Sciatic nerve (tissue), 2 donors: ENCODE results near the gene ARHGAP18. TPM values are rescaled to one million over a fixed set of nuclear protein-coding genes. Genes with fewer than 3 reads are reported as not detected.

ENCODE experiments used
- ATAC-seq: fragments of 200-7000 bp; cut with Tn5 transposase; one replicate; pipeline ENCODE4 v1.9.1; 2020; ENCODE audit warnings: mild to moderate bottlenecking, moderate library complexity
- DNase-seq: peaks from one replicate; pipeline ENCODE4 v3.0.0-alpha.2; 2020; ENCODE audit warnings: low spot score
- intact Hi-C: fragments of 100-400 bp; cut with DNase I; formaldehyde crosslinking; loops from one replicate; pipeline ENCODE4 v1.14.2; 2022
- total RNA-seq: library from RNA; stranded (reverse); fragmentation: NEBNext Ultra II Directional; extraction: Animal tissue kit (Norgen Biotek cat#: 25700); gene quantifications from one replicate; pipeline ENCODE4 v1.2.1, GENCODE V29; 2021
- donor health status: DM: no; HTN: no; CAD: no.
- donor health status: DM: no; HTN: no; CAD: no.

ARHGAP18 gene
- total RNA-seq, 1 donor from 2014 or later = 18.2 TPM

DNA sequence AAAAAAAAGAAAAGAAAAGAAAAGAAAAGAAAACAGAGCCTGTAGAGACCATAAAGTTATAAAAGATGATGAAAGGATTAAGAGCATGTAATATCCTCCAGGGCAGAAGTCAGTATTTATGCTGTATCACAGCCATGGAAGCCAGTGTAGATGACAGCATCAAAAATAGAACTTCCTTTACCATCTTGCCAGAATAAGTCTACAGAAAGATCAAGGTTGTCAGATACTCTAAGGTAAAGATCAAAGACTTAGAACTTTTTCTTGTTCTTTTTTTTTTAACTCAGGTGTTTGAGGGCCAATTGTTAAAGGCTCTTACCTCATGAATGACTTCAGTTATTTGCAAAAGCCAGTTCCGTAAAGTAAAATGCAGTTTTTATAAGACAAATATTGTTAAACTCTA lies 54.6 kb downstream of the ARHGAP18 start:
- intact Hi-C loops = no loop called here
- DNase-seq (no peak), ATAC-seq (no peak)

DNA sequence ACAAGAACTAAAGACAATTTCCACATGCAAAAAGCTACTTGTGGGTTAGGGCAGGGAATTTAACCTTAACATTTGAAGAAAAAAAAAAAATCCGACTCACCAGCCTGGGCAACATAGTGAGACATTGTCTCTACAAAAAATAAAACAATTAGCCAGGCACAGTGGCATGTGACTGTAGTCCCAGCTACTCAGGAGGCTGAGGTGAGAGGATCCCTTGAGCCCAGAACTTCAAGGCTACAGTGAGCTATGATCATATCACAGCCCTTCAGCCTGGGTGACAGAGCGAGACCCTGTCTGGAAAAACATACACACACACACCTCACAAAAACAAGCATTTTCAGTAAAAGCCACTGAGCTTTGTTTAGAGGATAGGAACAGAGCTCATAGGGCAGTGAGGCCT lies 56.2 kb downstream of the ARHGAP18 start:
- no peak for DNase-seq
- ATAC-seq = no peak
- intact Hi-C loops = no loop called here

GRCh38 chr6:129653229-129653628 lies 56.7 kb downstream of the ARHGAP18 start:
- ATAC-seq = no peak
- intact Hi-C loops = no loop called here
- no peak for DNase-seq

- DNase-seq = no peak
- ATAC-seq = no peak
- intact Hi-C loops = no loop called here
Observed at GRCh38 chr6:129651291-129651691, 58.7 kb downstream of the ARHGAP18 start.

- intact Hi-C loops = no loop called here
- DNase-seq (no peak), ATAC-seq (no peak)
Observed at GRCh38 chr6:129648819-129649491, 61.0 kb downstream of the ARHGAP18 start.

- DNase-seq = no peak
- no peak for ATAC-seq
- intact Hi-C loops = no loop called here
Observed at GRCh38 chr6:129647044-129647443, 62.9 kb downstream of the ARHGAP18 start.

GRCh38 chr6:129646642-129647041 lies 63.3 kb downstream of the ARHGAP18 start:
- peak; percentile 23 for ATAC-seq
- intact Hi-C loops = no loop called here
- DNase-seq = no peak

DNA sequence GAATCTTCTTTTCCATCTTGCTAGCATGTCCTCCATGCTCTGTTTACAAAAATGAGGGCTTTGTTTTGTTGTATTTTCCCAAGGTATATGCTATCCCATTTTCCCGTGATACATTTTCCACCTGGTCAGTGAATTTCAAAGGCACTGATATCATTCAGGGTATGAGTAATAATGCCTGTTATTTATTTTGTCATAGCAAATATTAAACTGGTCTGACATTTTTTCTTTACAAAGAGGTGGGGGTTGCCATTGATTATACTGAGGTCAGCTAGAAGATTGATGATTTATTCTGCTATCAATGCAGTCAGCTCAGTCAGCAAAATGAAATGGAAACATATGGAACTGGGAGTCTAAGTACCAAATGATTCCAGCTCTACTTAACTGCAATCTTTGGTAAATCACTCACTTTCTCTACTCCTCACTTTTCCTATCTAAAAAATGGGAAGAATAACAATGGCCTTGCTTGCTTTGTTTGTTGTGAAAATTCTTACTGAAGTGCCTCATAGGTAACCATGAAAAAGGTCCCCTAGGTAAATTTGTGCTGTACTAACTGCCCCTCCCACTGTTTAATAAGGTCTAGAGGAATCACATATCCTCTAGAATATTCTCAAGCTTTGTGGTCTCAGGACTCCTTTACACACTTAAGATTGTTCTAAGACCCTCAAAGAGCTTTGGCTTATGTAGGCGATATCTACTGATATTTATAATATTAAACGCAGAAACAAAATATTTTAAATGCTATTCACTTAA lies 64.0 kb downstream of the ARHGAP18 start:
- intact Hi-C loops = no loop called here
- ATAC-seq (no peak), DNase-seq (no peak)

DNA sequence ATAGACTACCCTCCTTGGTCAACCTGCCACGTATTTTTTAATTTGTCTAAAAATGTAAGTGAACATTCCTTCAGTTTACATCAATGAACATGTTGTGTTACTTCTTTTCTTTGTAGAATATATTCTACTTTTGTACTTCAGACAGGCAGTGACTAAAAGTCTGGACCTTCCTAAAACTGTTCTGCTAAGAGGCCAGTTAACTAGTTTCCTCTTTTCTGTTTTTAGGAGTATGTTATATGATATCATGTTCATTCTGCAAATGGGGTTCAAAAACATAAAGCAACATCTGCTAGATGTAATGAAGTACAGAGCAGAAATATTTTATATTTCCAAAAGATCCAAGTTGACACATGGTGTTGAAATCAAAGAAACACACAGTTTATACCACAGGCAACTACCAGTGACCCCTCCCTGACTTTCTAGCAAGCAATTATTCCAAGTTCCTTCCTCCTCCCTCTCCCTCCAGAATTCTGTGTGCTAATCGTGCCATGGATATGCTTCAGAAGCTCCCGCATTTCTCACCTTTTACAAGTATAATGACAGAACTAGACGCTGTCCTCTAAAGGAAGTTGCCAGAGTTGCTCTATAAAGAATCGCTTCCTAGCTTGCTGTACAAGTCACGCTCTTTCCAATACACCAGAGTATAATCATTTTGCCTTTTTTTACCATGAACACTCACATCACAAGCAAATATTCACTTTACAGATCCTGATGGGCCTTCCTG lies 64.7 kb downstream of the ARHGAP18 start:
- DNase-seq = no peak
- intact Hi-C loops = no loop called here
- peak; percentile 53 for ATAC-seq

GRCh38 chr6:129644567-129645015 lies 65.4 kb downstream of the ARHGAP18 start:
- no peak for ATAC-seq

GRCh38 chr6:129643968-129644367 lies 66.0 kb downstream of the ARHGAP18 start:
- no peak for DNase-seq
- intact Hi-C loops = no loop called here
- ATAC-seq = no peak

More at GRCh38 chr6:129644567-129645015, 65.4 kb downstream of the ARHGAP18 start:
- no peak for DNase-seq
- intact Hi-C loops = no loop called here

DNA sequence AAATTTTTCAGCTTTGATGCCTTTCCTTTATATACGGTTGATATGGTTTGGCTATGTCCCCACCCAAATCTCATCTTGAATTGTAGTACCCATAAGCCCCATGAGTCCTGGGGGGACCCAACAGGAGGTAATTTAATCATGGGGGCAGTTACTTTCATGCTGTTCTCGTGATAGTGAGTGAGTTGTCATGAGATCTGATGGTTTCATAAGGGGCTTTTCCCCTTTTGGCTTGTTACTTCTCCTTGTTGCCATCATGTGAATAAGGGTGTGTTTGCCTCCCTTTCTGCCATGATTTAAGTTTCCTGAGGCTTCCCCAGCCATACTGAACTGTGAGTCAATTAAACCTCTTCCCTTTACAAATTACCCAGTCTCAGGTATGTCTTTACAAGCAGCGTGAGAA lies 66.8 kb downstream of the ARHGAP18 start:
- intact Hi-C loops = no loop called here
- ATAC-seq = no peak
- DNase-seq = no peak

DNA sequence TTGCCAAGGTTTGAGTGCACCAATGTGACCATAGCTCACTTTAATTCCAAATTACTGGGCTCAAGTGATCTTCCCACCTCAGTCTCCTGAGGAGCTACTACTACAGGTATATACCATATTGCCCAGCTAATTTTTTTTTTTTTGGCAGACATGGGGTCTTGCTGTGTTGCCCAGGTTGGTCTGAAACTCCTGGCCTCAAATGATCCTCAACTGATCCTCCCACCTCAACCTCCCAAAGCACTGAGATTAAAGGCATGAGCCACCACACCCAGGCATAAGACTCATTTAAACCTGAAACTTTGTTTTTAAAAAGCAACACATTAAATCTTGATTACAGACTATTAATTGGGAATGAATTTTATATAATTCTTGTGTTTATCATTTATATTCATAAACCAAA lies 67.7 kb downstream of the ARHGAP18 start:
- intact Hi-C loops = no loop called here
- ATAC-seq = no peak
- DNase-seq = no peak

- no peak for ATAC-seq
- DNase-seq = no peak
- intact Hi-C loops = no loop called here
Observed at GRCh38 chr6:129641344-129641743, 68.6 kb downstream of the ARHGAP18 start.

DNA sequence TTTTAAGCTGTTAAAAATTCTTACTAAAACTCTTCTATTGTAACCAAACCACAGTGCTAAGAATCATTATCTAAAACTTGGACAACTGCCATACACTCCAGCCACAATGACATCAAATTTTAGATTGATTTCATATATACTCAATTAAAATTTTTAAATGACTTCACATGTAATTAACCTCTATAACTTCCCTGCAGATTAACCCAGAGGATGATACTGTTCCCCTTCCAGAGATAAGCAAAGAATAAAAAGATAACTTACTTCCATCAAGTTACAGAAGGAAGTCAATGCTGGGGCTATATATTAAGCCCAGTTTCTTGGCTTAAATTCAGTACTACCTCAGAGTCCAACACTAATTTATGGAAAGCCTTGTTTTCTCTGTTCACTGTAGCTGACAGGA lies 71.3 kb downstream of the ARHGAP18 start:
- DNase-seq (no peak), ATAC-seq (no peak)
- intact Hi-C loops = no loop called here

- intact Hi-C loops = no loop called here
- no peak for DNase-seq
- peak; percentile 50 for ATAC-seq
Observed at GRCh38 chr6:129638055-129638684, 71.8 kb downstream of the ARHGAP18 start.

GRCh38 chr6:129637340-129638054 lies 72.5 kb downstream of the ARHGAP18 start:
- DNase-seq (no peak), ATAC-seq (no peak)
- intact Hi-C loops = no loop called here

DNA sequence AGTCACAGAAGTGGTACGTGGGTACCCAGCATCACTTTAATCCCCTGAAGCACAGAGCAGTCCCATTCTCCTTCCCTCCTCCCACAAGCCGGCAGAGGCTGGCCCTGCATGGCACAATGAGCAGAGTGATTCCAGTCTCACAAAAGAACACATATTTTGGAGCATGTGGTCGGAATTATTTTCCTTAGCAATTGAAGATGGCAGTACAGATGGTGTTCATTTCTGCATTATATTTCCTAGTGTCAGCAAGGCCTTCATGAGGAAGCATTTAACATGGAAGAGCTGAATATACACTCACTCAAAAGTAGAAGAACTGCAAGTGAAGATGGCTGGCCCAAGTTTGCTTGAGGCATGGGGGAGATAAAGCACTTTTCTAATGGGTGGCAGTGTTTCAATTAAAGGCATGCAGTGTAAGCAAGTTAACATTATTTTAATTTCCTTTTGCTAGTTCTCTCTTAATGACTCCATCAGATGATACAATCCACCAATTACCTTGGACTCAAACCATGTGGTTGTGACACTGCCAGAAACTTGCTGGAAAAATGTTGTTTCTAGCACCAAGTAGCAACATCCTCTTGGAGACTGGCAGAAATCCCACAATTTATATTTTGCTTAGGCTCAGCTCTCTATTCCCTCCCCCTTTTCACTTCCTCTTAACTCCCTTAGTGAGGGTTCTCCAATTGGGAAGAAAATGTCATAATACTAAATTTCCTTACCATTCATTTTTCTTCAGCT lies 74.4 kb downstream of the ARHGAP18 start:
- DNase-seq = no peak
- intact Hi-C loops = no loop called here
- peak; percentile 45 for ATAC-seq
